Body of pancreas (tissue), 4 donors: ENCODE data around the gene RCAN3. TPM values are rescaled to one million over a fixed set of nuclear protein-coding genes. Genes with fewer than 3 reads are reported as not detected.
A peak's percentile ranks its signal among the peaks of the same experiment; 100 is the strongest.

ENCODE experiments used
- ATAC-seq: fragments of 150-250 bp; one replicate; pipeline ENCODE4 v1.9.1; 2016
- DNase-seq, 4 donors: peaks; one replicate each; pipeline ENCODE4 v3.0.0-alpha.2; 2019
- H3K27ac ChIP-seq, 4 donors: fragments of 200-600 bp; sonication (generic); 1 replicate in 3 of 4; 2 replicates in 1 of 4; pipeline versions ENCODE4 v1.5.1 to v1.6.1; 2016 to 2019; ENCODE audit warnings: mild to moderate bottlenecking in 1 of 4, mixed read lengths in 1 of 4, moderate library complexity in 1 of 4
- H3K27me3 ChIP-seq, 2 donors: fragments of 200-600 bp; sonication (generic); one replicate each; pipeline ENCODE4 v1.6.0; 2016; ENCODE audit warnings: mild to moderate bottlenecking in 1 of 2
- H3K36me3 ChIP-seq, 2 donors: fragments of 200-600 bp; sonication (generic); replicated peaks in 1 of 2; 2 replicates each; pipeline ENCODE4 v1.5.1; 2016; ENCODE audit warnings: low read depth in 2 of 2; ENCODE audit not compliant: insufficient read depth in 1 of 2
- H3K4me1 ChIP-seq: fragments of 200-600 bp; sonication (generic); one replicate; pipeline ENCODE4 v1.6.0; 2016
- H3K4me3 ChIP-seq, 2 donors: fragments of 200-600 bp; sonication (generic); 1 replicate in 1 of 2; 2 replicates in 1 of 2; pipeline ENCODE4 v1.5.1; 2016 to 2019
- H3K9me3 ChIP-seq, 3 donors: fragments of 200-600 bp; sonication (generic); 1 replicate in 2 of 3; 2 replicates in 1 of 3; pipeline ENCODE4 v1.5.1; 2016
- CTCF ChIP-seq, 7 experiments: fragments of 450-650 bp in 4 of 7; fragments of 200-600 bp in 3 of 7; sonication (generic) in 3 of 7; IDR thresholded peaks; one replicate each; pipeline ENCODE4 v1.5.1; 2016 to 2019; ENCODE audit warnings: antibody characterized with exemption in 7 of 7
- POLR2A ChIP-seq, 3 donors: fragments of 450-650 bp; IDR thresholded peaks; one replicate each; pipeline ENCODE4 v1.6.1; 2016; ENCODE audit warnings: antibody characterized with exemption in 3 of 3, mild to moderate bottlenecking in 2 of 3
- WGBS, 2 donors: methylation state at CpG; one replicate each; pipeline ENCODE4 v1.1.5; 2017; 5-methylcytosine and 5-hydroxymethylcytosine counted together
- intact Hi-C: fragments of 100-400 bp; cut with DNase I; formaldehyde crosslinking; loops from one replicate; pipeline ENCODE4 v1.15.1; 2023
- total RNA-seq, 2 donors: library from RNA; depleted of rRNA; stranded (reverse); fragments of >200 nt; gene quantifications; one replicate each; pipeline ENCODE4 v1.1.0, GENCODE V29; 2016

Gene RCAN3
- total RNA-seq, 2 donors from 2014 or later: 14.0 to 32.3 TPM

GRCh38 chr1:24540051-24540905 is 37.6 kb downstream of the RCAN3 start:
- DNase-seq (no peak), ATAC-seq (no peak)
- no peaks in the 10 kb centered on the region for H3K9me3 ChIP-seq
- TF ChIP-seq CTCF (IDR thresholded peaks at IDR 0.05): no peak
- no peak for TF ChIP-seq POLR2A (IDR thresholded peaks at IDR 0.05)
- no peaks in the 10 kb centered on the region for H3K27me3 ChIP-seq
- 59 to 65% methylated on average over 15 of the region's 15 CpGs for WGBS, 2 donors
- no peak overlapping the region for H3K4me3 ChIP-seq
- intact Hi-C loops: no loop called here
- H3K27ac ChIP-seq: peak overlapping the region in 2 of 4 donors; percentile 32 to 63
- H3K36me3 ChIP-seq: peaks cover 0 to 2% of the 10 kb centered on the region in 2 donors
- peaks cover 17% of the 10 kb centered on the region for H3K4me1 ChIP-seq

GRCh38 chr1:24540906-24541710 is 38.5 kb downstream of the RCAN3 start:
- no peaks in the 10 kb centered on the region for H3K27me3 ChIP-seq
- DNase-seq: peak; percentile 47 to 75 (median 72)

GRCh38 chr1:24541711-24542346 is 39.2 kb downstream of the RCAN3 start:
- intact Hi-C loops: no loop called here
- peak in 2 of 4 donors; percentile 44 to 50 for DNase-seq
- Histone ChIP-seq H3K4me3 (no peak overlapping the region), H3K4me1 (peaks cover 17% of the 10 kb centered on the region), H3K9me3 (no peaks in the 10 kb centered on the region), H3K27me3 (no peaks in the 10 kb centered on the region), H3K36me3 (peaks cover 0 to 2% of the 10 kb centered on the region in 2 donors), H3K27ac (peak overlapping the region; percentile 30 to 63 (median 60))
- ATAC-seq: peak; percentile 52
- peak; percentile 8 to 63 (median 60) for TF ChIP-seq CTCF (IDR thresholded peaks at IDR 0.05)
- TF ChIP-seq POLR2A (IDR thresholded peaks at IDR 0.05): no peak
- 55 to 56% methylated on average over 8 of the region's 8 CpGs for WGBS, 2 donors

More at GRCh38 chr1:24540906-24541710, 38.5 kb downstream of the RCAN3 start:
- Histone ChIP-seq H3K36me3 (peaks cover 0 to 2% of the 10 kb centered on the region in 2 donors), H3K4me3 (no peak overlapping the region), H3K9me3 (no peaks in the 10 kb centered on the region), H3K27ac (peak overlapping the region; percentile 30 to 63 (median 60)), H3K4me1 (peaks cover 17% of the 10 kb centered on the region)
- intact Hi-C loops: no loop called here
- 22 to 23% methylated on average over 7 of the region's 7 CpGs for WGBS, 2 donors
- no peak for TF ChIP-seq CTCF (IDR thresholded peaks at IDR 0.05)
- no peak for TF ChIP-seq POLR2A (IDR thresholded peaks at IDR 0.05)
- ATAC-seq: peak; percentile 87

GRCh38 chr1:24544239-24544638 is 41.6 kb downstream of the RCAN3 start:
- Histone ChIP-seq H3K27ac (no peak overlapping the region), H3K4me1 (peaks cover 17% of the 10 kb centered on the region), H3K4me3 (no peak overlapping the region), H3K27me3 (no peaks in the 10 kb centered on the region), H3K36me3 (peaks cover 0 to 2% of the 10 kb centered on the region in 2 donors), H3K9me3 (no peaks in the 10 kb centered on the region)
- DNase-seq (no peak), ATAC-seq (no peak)
- intact Hi-C loops: no loop called here
- TF ChIP-seq CTCF (IDR thresholded peaks at IDR 0.05) (no peak), POLR2A (IDR thresholded peaks at IDR 0.05) (no peak)
